H1 (cell line): ENCODE results near the gene RAB26. TPM values are rescaled to one million over a fixed set of nuclear protein-coding genes. Genes with fewer than 3 reads are reported as not detected.
"Not testable (repeated sequence)": the region's sequence is repeated elsewhere in the genome, so short reads cannot be mapped to it uniquely, and the experiment has no call there.

Source experiments
- CTCF ChIA-PET: fragments of 300-600 bp; sonication (Branson Sonifier 250); formaldehyde crosslinking; loops from one replicate; lab custom pipeline; 2021; ENCODE audit not compliant: partially characterized antibody; lab: Charles Lee
- POLR2A ChIA-PET: fragments of 300-600 bp; sonication (Branson Sonifier 250); formaldehyde crosslinking; loops from one replicate; lab custom pipeline; 2021; ENCODE audit warnings: inconsistent platforms; ENCODE audit not compliant: partially characterized antibody; lab: Charles Lee
- DNase-seq, 2 experiments: peaks; one replicate each; pipeline versions ENCODE4 v3.0.0 to v3.0.0-alpha.2; 2010 to 2022; ENCODE audit warnings: low spot score in 2 of 2, low read depth in 1 of 2, mixed read lengths in 1 of 2
- FAIRE-seq: peaks from 2 replicates; lab custom pipeline; 2011; peaks lifted over from hg19 to GRCh38; lab: Jason Lieb, UNC
- H2AFZ ChIP-seq: 2 replicates; pipeline ENCODE4 v1.8.1; 2012; ENCODE audit warnings: low read length, inconsistent platforms
- H2AK5ac ChIP-seq: 2 replicates; pipeline ENCODE4 v1.6.1; 2013; ENCODE audit warnings: low read depth, low read length
- H2BK120ac ChIP-seq: replicated peaks from 2 replicates; pipeline ENCODE3; 2013; ENCODE audit warnings: low read depth, low read length, inconsistent platforms
- H2BK12ac ChIP-seq: 2 replicates; pipeline ENCODE4 v1.6.1; 2013; ENCODE audit warnings: low read depth, low read length
- H2BK15ac ChIP-seq: 2 replicates; pipeline ENCODE4 v1.6.1; 2013; ENCODE audit warnings: low read length
- H2BK20ac ChIP-seq: 2 replicates; pipeline ENCODE4 v1.6.1; 2013; ENCODE audit warnings: low read length
- H2BK5ac ChIP-seq: 2 replicates; pipeline ENCODE4 v1.6.1; 2013; ENCODE audit warnings: low read depth, low read length
- H3K14ac ChIP-seq: 2 replicates; pipeline ENCODE4 v1.6.1; 2013; ENCODE audit warnings: inconsistent platforms; ENCODE audit not compliant: insufficient read length
- H3K18ac ChIP-seq: 2 replicates; pipeline ENCODE4 v1.6.1; 2013; ENCODE audit warnings: low read length; ENCODE audit errors: extremely low read depth
- H3K23ac ChIP-seq: 2 replicates; pipeline ENCODE4 v1.6.1; 2013; ENCODE audit warnings: inconsistent platforms; ENCODE audit not compliant: insufficient read length
- H3K23me2 ChIP-seq: 2 replicates; pipeline ENCODE4 v1.6.1; 2013; ENCODE audit warnings: low read depth, low read length
- H3K27ac ChIP-seq: 2 replicates; pipeline ENCODE4 v1.6.1; 2011; ENCODE audit warnings: low read depth, low read length, inconsistent platforms
- H3K27me3 ChIP-seq, 4 experiments: replicated peaks in 1 of 4; 1 replicate in 1 of 4; 2 replicates in 3 of 4; pipeline versions ENCODE4 v1.6.1 to v1.8.1; 2011 to 2013; ENCODE audit warnings: low read length in 3 of 4, mild to moderate bottlenecking in 3 of 4, inconsistent platforms in 2 of 4, mixed read lengths in 2 of 4, moderate library complexity in 1 of 4; ENCODE audit not compliant: control insufficient read depth in 3 of 4, insufficient read depth in 3 of 4; ENCODE audit errors: extremely low read depth in 1 of 4
- H3K36me3 ChIP-seq, 4 experiments: 2 replicates each; pipeline versions ENCODE4 v1.6.1 to v1.8.1; 2011 to 2013; ENCODE audit warnings: mild to moderate bottlenecking in 4 of 4, low read length in 3 of 4, moderate library complexity in 2 of 4, control low read depth in 1 of 4, inconsistent platforms in 1 of 4; ENCODE audit not compliant: insufficient read depth in 4 of 4, control insufficient read depth in 2 of 4
- H3K4ac ChIP-seq: replicated peaks from 2 replicates; pipeline ENCODE3; 2013; ENCODE audit warnings: low read length, low read depth, mixed read lengths, inconsistent platforms; ENCODE audit not compliant: insufficient read length
- H3K4me1 ChIP-seq, 4 experiments: replicated peaks in 1 of 4; 1 replicate in 1 of 4; 2 replicates in 3 of 4; pipeline versions ENCODE4 v1.6.1 to v1.8.1; 2011 to 2013; ENCODE audit warnings: low read length in 3 of 4, inconsistent platforms in 2 of 4, mixed read lengths in 1 of 4; ENCODE audit not compliant: insufficient read depth in 4 of 4, control insufficient read depth in 3 of 4
- H3K4me2 ChIP-seq, 2 experiments: 2 replicates each; pipeline versions ENCODE4 v1.6.1 to v1.8.1; 2011 to 2013; ENCODE audit warnings: low read depth in 2 of 2, low read length in 2 of 2, control low read depth in 1 of 2, inconsistent platforms in 1 of 2, mild to moderate bottlenecking in 1 of 2; ENCODE audit not compliant: insufficient read depth in 1 of 2
- H3K4me3 ChIP-seq, 4 experiments: fragments of 200-600, 300-600 bp in 1 of 4; sonication (generic), shearing (Covaris generic), sonication (Bioruptor Twin) in 1 of 4; 2 replicates each; pipeline versions ENCODE4 v1.5.1 to v1.8.1; 2011 to 2016; ENCODE audit warnings: low read length in 4 of 4, low read depth in 3 of 4, control low read depth in 2 of 4, inconsistent platforms in 2 of 4, mild to moderate bottlenecking in 2 of 4, mixed read lengths in 1 of 4, moderate library complexity in 1 of 4; ENCODE audit not compliant: insufficient read depth in 2 of 4; ENCODE audit errors: extremely low read depth in 1 of 4
- H3K56ac ChIP-seq: replicated peaks from 2 replicates; pipeline ENCODE3; 2013; ENCODE audit warnings: low read depth, mild to moderate bottlenecking, mixed read lengths, low read length, inconsistent platforms; ENCODE audit not compliant: insufficient read length
- H3K79me1 ChIP-seq: 2 replicates; pipeline ENCODE4 v1.6.1; 2013; ENCODE audit warnings: low read depth, low read length, control low read depth
- H3K79me2 ChIP-seq, 2 experiments: 2 replicates each; pipeline versions ENCODE4 v1.6.1 to v1.8.1; 2012 to 2013; ENCODE audit warnings: low read length in 2 of 2, mild to moderate bottlenecking in 2 of 2, inconsistent platforms in 1 of 2; ENCODE audit not compliant: insufficient read depth in 2 of 2, control insufficient read depth in 1 of 2
- H3K9ac ChIP-seq, 4 experiments: replicated peaks in 1 of 4; 1 replicate in 1 of 4; 2 replicates in 3 of 4; pipeline versions ENCODE4 v1.6.1 to v1.8.1; 2011 to 2013; ENCODE audit warnings: low read depth in 3 of 4, low read length in 3 of 4, control low read depth in 2 of 4, mild to moderate bottlenecking in 2 of 4, moderate library complexity in 2 of 4, inconsistent platforms in 1 of 4; ENCODE audit errors: extremely low read depth in 1 of 4
- H3K9me3 ChIP-seq, 2 experiments: 2 replicates each; pipeline versions ENCODE4 v1.6.1 to v1.8.1; 2012 to 2013; ENCODE audit warnings: mild to moderate bottlenecking in 2 of 2, moderate library complexity in 2 of 2, control low read depth in 1 of 2, inconsistent platforms in 1 of 2, low read depth in 1 of 2, low read length in 1 of 2, mixed read lengths in 1 of 2; ENCODE audit not compliant: insufficient read depth in 2 of 2
- H4K20me1 ChIP-seq, 2 experiments: replicated peaks in 1 of 2; 2 replicates each; pipeline versions ENCODE3 to v1.8.1; 2011 to 2013; ENCODE audit warnings: inconsistent platforms in 2 of 2, low read length in 2 of 2, mild to moderate bottlenecking in 1 of 2; ENCODE audit not compliant: insufficient read depth in 2 of 2, control insufficient read depth in 1 of 2
- H4K5ac ChIP-seq: 2 replicates; pipeline ENCODE4 v1.6.1; 2013; ENCODE audit warnings: low read length, low read depth, mixed read lengths, inconsistent platforms; ENCODE audit not compliant: insufficient read length
- H4K8ac ChIP-seq: 2 replicates; pipeline ENCODE4 v1.8.0; 2013; ENCODE audit warnings: mild to moderate bottlenecking, moderate library complexity, low read length, inconsistent platforms; ENCODE audit not compliant: insufficient read depth; ENCODE audit errors: extremely low read depth
- H4K91ac ChIP-seq: replicated peaks from 2 replicates; pipeline ENCODE3; 2013; ENCODE audit warnings: low read length, mixed read lengths, inconsistent platforms; ENCODE audit not compliant: insufficient read length
- WGBS, 2 experiments: shearing (Covaris generic) in 1 of 2; methylation state at CpG; one replicate each; pipeline versions ENCODE4 v1.1.6 to v1.1.7; 2013 to 2015; ENCODE audit warnings: low lambda C conversion rate in 2 of 2, mixed read lengths in 2 of 2, inconsistent platforms in 1 of 2, low coverage in 1 of 2, missing lambda C conversion rate in 1 of 2; ENCODE audit not compliant: insufficient replicate concordance in 2 of 2, insufficient coverage in 1 of 2, insufficient read length in 1 of 2; ENCODE audit errors: extremely low coverage in 1 of 2, missing lambda C conversion rate in 1 of 2; 5-methylcytosine and 5-hydroxymethylcytosine counted together
- polyA plus RNA-seq, 7 experiments: library from polyadenylated mRNA; depleted of rRNA in 3 of 7; stranded (reverse) in 5 of 7; unstranded in 2 of 7; fragments of >200 nt in 5 of 7; fragments of 200-250 nt in 2 of 7; gene quantifications; 1 replicate in 5 of 7; 2 replicates in 1 of 7; 4 replicates in 1 of 7; pipeline versions ENCODE4 v1.2.1 to v1.2.3, GENCODE V29; 2011 to 2013; ENCODE audit warnings: missing spikeins in 2 of 7, mixed read lengths in 2 of 7
- total RNA-seq: library from RNA; stranded (reverse); fragmentation: NEBNext Ultra II Directional; extraction: Animal tissue kit (Norgen Biotek cat#: 25700); gene quantifications from 2 replicates; pipeline ENCODE4 v1.2.1, GENCODE V29; 2021

Gene RAB26
- total and polyA plus RNA-seq, 2 of the 8 experiments (the other 6 are each of a cell fraction or from before 2014, with no cell fraction given), result 4.3 to 5.4 TPM

DNA sequence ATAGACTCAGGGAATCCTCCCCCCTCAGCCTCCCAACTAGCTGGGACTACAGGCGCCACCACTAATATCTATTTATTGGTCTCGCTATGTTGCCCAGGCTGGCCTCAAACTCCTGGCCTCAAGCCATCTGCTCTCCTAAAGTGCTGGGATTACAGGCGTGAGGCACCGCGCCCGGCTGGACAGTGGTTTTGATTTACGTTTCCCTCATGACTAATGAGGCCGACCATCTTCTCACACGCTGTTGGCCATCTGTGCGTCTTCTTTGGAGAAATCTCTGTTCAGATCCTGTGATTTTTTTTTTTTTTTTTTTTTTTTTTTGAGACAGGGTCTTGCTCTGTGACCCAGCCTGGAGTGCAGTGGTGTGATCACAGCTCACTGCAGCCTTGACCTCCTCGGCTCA, 19.2 kb upstream of the RAB26 start:
- H3K4me3 ChIP-seq, H3K36me3 ChIP-seq, H3K23me2 ChIP-seq, H3K23ac ChIP-seq, H4K5ac ChIP-seq, H2AFZ ChIP-seq, H2BK20ac ChIP-seq, H2BK12ac ChIP-seq, H2AK5ac ChIP-seq, H3K14ac ChIP-seq, DNase-seq, H3K27ac ChIP-seq, H2BK120ac ChIP-seq, H3K9ac ChIP-seq, H3K27me3 ChIP-seq, H3K9me3 ChIP-seq, H4K20me1 ChIP-seq, H3K56ac ChIP-seq, H2BK15ac ChIP-seq, H4K8ac ChIP-seq, CTCF ChIA-PET, H2BK5ac ChIP-seq, H3K4ac ChIP-seq, H3K18ac ChIP-seq, H3K4me2 ChIP-seq, FAIRE-seq, H4K91ac ChIP-seq, H3K79me1 ChIP-seq: not testable (repeated sequence)
- POLR2A ChIA-PET, result interaction anchor here (1.0 kb wide), 1 partner anchor 14 kb away, joined by 3 read pairs; no protein-coding TSS in a partner anchor
- WGBS, 2 experiments, result 93% methylated on average over 6 of the region's 11 CpGs; no CpG with 5 or more reads in 1 of the 2 experiments
- H3K79me2 ChIP-seq, result peaks cover 0 to 20% of the 10 kb centered on the region in 2 experiments; a peak in 2 of 4 replicates
- peaks cover 0 to 19% (median 14%) of the 10 kb centered on the region in 4 experiments; a peak in 6 of 7 replicates for H3K4me1 ChIP-seq

DNA sequence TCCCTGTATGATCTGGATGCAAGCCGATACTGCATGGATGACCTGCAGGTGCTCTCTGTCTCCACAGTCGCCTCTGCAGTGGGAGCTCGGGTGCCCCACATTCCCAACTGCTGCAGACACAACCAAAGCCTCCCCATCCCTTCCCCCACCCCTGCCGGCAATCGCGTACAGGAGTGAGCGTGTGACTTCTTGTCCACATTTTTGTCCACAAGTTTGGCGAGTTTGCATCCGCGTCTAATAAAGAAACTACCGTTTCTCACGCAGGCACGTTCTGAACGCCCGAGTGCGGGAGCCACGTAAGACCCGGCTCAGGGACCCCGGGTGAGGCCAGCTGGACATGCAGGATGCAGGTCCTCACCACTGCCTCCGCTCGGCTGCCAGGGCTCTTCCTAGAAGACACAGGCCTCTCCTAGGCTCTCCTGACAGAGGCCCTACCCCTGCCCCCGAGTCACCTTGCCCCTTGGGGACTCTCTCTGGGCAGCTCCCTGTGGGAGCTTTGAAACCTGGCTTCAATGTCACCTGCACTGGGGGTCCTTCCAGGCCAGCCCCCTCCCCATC, 18.5 kb upstream of the RAB26 start:
- H3K4me3 ChIP-seq, H3K4ac ChIP-seq, POLR2A ChIA-PET, H3K27ac ChIP-seq, H3K23me2 ChIP-seq, H2BK20ac ChIP-seq, H2AK5ac ChIP-seq, H3K9me3 ChIP-seq, FAIRE-seq, H3K23ac ChIP-seq, H2BK15ac ChIP-seq, DNase-seq, H2BK120ac ChIP-seq, H3K56ac ChIP-seq, H3K79me1 ChIP-seq, H2BK5ac ChIP-seq, H4K20me1 ChIP-seq, H3K27me3 ChIP-seq, H4K5ac ChIP-seq, H4K91ac ChIP-seq, H3K9ac ChIP-seq, CTCF ChIA-PET, H3K36me3 ChIP-seq, H2BK12ac ChIP-seq, H3K18ac ChIP-seq, H3K14ac ChIP-seq, H3K4me2 ChIP-seq, H4K8ac ChIP-seq, H2AFZ ChIP-seq: not testable (repeated sequence)
- peaks cover 0 to 17% (median 10%) of the 10 kb centered on the region in 4 experiments; a peak in 6 of 7 replicates for H3K4me1 ChIP-seq
- 94% methylated on average over 21 of the region's 22 CpGs; no CpG with 5 or more reads in 1 of the 2 experiments for WGBS, 2 experiments
- H3K79me2 ChIP-seq, result peaks cover 0 to 17% of the 10 kb centered on the region in 2 experiments; a peak in 2 of 4 replicates
